Panc1 (cell line): ENCODE results near the gene CORO2A. TPM values are rescaled to one million over a fixed set of nuclear protein-coding genes. Genes with fewer than 3 reads are reported as not detected.

ENCODE experiments used
- ATAC-seq: fragments of 200-7000 bp; cut with Tn5 transposase; 2 replicates; pipeline ENCODE4 v1.9.1; 2020; ENCODE audit warnings: mild to moderate bottlenecking, moderate library complexity
- BruUV-seq: library from RNA; stranded (reverse); fragments of 400-500 nt; replicated peaks from 2 replicates; lab custom pipeline; 2021; lab: Mats Ljungman, UMichigan
- CTCF ChIA-PET: fragments of 300-600 bp; sonication (Branson Sonifier 250); formaldehyde crosslinking; loops from one replicate; lab custom pipeline; 2022; ENCODE audit warnings: antibody characterized with exemption; lab: Charles Lee
- POLR2A ChIA-PET: fragments of 300-600 bp; sonication (Branson Sonifier 250); formaldehyde crosslinking; loops from one replicate; lab custom pipeline; 2022; ENCODE audit warnings: antibody characterized with exemption; lab: Charles Lee
- DNase-seq: peaks from one replicate; pipeline ENCODE4 v3.0.0-alpha.2; 2010; ENCODE audit warnings: low read depth, low spot score
- H3K27ac ChIP-seq: 2 replicates; pipeline ENCODE4 v1.5.1; 2011; ENCODE audit warnings: mild to moderate bottlenecking, low read length, inconsistent platforms
- H3K27me3 ChIP-seq: fragments of 200-500 bp; sonication (Bioruptor generic); 2 replicates; pipeline ENCODE4 v1.6.0; 2014; ENCODE audit warnings: low read length, inconsistent platforms; ENCODE audit not compliant: control insufficient read depth, insufficient read depth
- H3K36me3 ChIP-seq: fragments of 200-500 bp; sonication (Bioruptor generic); 2 replicates; pipeline ENCODE4 v1.5.1; 2014; ENCODE audit warnings: inconsistent platforms, mild to moderate bottlenecking, low read length, moderate library complexity; ENCODE audit not compliant: control insufficient read depth, insufficient read depth
- H3K4me1 ChIP-seq: 2 replicates; pipeline ENCODE4 v1.5.1; 2011; ENCODE audit warnings: inconsistent platforms, mild to moderate bottlenecking, low read length, moderate library complexity; ENCODE audit not compliant: control insufficient read depth, insufficient read depth
- H3K4me3 ChIP-seq, 2 experiments: 2 replicates each; pipeline ENCODE4 v1.5.1; 2011 to 2012; ENCODE audit warnings: low read depth in 2 of 2, low read length in 2 of 2, mild to moderate bottlenecking in 2 of 2, inconsistent platforms in 1 of 2, moderate library complexity in 1 of 2
- H3K9me3 ChIP-seq: fragments of 200-500 bp; sonication (Bioruptor generic); 2 replicates; pipeline ENCODE4 v1.5.1; 2014; ENCODE audit warnings: low read depth, mild to moderate bottlenecking, inconsistent platforms, low read length, moderate library complexity; ENCODE audit not compliant: control insufficient read depth, insufficient read depth
- POLR2AphosphoS5 ChIP-seq: IDR thresholded peaks from 2 replicates; pipeline ENCODE4 v1.6.1; 2012; ENCODE audit warnings: mild to moderate bottlenecking, low read depth, low read length, moderate library complexity
- SIN3A ChIP-seq: IDR thresholded peaks from 2 replicates; pipeline ENCODE4 v1.6.1; 2012; ENCODE audit warnings: low read depth, mild to moderate bottlenecking, low read length, moderate library complexity, borderline replicate concordance; ENCODE audit not compliant: insufficient read depth
- TCF7L2 ChIP-seq: IDR thresholded peaks from 2 replicates; pipeline ENCODE4 v1.6.1; 2011; ENCODE audit warnings: mild to moderate bottlenecking, low read depth, low read length, inconsistent platforms
- in situ Hi-C: cut with HindIII; loops from 2 replicates; pipeline ENCODE4 v1.10.0; 2016; ENCODE audit warnings: low sequenced_read_pairs, low pct_unique_long_range_greater_than_20kb
- intact Hi-C: fragments of 100-400 bp; cut with micrococcal nuclease; formaldehyde crosslinking; loops from one replicate; pipeline ENCODE4 v1.10.0; 2022; ENCODE audit not compliant: unreplicated experiment
- total RNA-seq: library from RNA; stranded (reverse); gene quantifications from one replicate; pipeline ENCODE4 v1.2.1, GENCODE V29; 2021; ENCODE audit not compliant: unreplicated experiment
- TF ChIP-seq, protein P1 (sequence below), 2 experiments: IDR thresholded peaks; 2 replicates each; pipeline ENCODE4 v1.6.1; 2011 to 2012; ENCODE audit warnings: low read depth in 2 of 2, control low read depth in 1 of 2, low read length in 1 of 2, mild to moderate bottlenecking in 1 of 2, moderate library complexity in 1 of 2; ENCODE audit not compliant: insufficient read depth in 1 of 2
- TF ChIP-seq, protein P2 (sequence below): fragments of 450-650 bp; IDR thresholded peaks from 2 replicates; pipeline ENCODE4 v1.5.1; 2017; ENCODE audit warnings: mild to moderate bottlenecking

Gene CORO2A
- total RNA-seq, 1 experiment from 2014 or later: 2.0 TPM

DNA sequence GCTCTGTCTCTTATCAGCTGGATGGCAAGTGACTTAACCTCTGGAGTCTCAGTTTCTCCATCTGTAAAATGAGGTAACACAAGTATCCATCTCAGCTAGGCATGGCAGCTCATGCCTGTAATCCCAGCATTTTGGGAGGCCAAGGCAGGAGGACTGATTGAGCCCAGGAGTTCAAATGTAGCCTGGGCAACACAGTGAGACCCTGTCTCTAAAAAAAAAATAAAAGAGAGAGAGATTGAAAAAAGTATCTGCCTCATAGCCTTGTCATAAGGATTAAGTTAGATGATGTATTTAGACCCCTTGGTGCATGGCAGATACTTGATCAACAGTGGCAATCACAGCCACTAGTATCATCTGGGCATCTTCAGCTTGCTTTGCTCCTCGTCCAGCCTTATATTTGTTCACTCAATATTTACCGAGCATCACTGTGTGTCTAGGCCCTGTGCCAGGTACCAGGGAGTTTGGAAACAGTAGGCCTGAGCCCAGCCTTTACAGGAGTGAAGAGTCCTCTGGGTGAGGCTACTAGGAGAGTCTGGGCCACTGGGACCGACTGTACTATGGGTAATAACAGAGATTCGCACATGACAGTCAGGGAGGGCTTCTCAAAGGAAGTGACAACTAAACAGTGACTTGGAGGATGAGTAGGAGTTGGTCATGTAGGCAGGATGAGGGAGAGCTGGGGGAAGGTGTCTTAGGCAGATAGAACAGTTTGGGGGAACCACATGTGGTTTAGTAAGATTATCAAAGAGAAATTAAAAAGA lies 34.2 kb downstream of the CORO2A start:
- no TSS peak for BruUV-seq
- H3K4me3 ChIP-seq: no peak overlapping the region
- no peaks in the 10 kb centered on the region for H3K9me3 ChIP-seq
- H3K27me3 ChIP-seq: no peaks in the 10 kb centered on the region
- H3K27ac ChIP-seq: no peak overlapping the region
- H3K4me1 ChIP-seq: 0 out of 2 replicates have a peak, but pooled peaks cover 6% of the 10 kb centered on the region
- no peak for ATAC-seq
- no peak for TF ChIP-seq SIN3A
- TF ChIP-seq, protein P1, sequence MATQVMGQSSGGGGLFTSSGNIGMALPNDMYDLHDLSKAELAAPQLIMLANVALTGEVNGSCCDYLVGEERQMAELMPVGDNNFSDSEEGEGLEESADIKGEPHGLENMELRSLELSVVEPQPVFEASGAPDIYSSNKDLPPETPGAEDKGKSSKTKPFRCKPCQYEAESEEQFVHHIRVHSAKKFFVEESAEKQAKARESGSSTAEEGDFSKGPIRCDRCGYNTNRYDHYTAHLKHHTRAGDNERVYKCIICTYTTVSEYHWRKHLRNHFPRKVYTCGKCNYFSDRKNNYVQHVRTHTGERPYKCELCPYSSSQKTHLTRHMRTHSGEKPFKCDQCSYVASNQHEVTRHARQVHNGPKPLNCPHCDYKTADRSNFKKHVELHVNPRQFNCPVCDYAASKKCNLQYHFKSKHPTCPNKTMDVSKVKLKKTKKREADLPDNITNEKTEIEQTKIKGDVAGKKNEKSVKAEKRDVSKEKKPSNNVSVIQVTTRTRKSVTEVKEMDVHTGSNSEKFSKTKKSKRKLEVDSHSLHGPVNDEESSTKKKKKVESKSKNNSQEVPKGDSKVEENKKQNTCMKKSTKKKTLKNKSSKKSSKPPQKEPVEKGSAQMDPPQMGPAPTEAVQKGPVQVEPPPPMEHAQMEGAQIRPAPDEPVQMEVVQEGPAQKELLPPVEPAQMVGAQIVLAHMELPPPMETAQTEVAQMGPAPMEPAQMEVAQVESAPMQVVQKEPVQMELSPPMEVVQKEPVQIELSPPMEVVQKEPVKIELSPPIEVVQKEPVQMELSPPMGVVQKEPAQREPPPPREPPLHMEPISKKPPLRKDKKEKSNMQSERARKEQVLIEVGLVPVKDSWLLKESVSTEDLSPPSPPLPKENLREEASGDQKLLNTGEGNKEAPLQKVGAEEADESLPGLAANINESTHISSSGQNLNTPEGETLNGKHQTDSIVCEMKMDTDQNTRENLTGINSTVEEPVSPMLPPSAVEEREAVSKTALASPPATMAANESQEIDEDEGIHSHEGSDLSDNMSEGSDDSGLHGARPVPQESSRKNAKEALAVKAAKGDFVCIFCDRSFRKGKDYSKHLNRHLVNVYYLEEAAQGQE (IDR thresholded peaks at IDR 0.05; ENCODE audit: insufficient read depth in 1 of 2, low read depth in 2 of 2, low read length in 1 of 2): no peak
- no peak for TF ChIP-seq TCF7L2
- no peak for TF ChIP-seq POLR2AphosphoS5
- TF ChIP-seq, protein P2, sequence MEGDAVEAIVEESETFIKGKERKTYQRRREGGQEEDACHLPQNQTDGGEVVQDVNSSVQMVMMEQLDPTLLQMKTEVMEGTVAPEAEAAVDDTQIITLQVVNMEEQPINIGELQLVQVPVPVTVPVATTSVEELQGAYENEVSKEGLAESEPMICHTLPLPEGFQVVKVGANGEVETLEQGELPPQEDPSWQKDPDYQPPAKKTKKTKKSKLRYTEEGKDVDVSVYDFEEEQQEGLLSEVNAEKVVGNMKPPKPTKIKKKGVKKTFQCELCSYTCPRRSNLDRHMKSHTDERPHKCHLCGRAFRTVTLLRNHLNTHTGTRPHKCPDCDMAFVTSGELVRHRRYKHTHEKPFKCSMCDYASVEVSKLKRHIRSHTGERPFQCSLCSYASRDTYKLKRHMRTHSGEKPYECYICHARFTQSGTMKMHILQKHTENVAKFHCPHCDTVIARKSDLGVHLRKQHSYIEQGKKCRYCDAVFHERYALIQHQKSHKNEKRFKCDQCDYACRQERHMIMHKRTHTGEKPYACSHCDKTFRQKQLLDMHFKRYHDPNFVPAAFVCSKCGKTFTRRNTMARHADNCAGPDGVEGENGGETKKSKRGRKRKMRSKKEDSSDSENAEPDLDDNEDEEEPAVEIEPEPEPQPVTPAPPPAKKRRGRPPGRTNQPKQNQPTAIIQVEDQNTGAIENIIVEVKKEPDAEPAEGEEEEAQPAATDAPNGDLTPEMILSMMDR: no peak
- no peaks in the 10 kb centered on the region for H3K36me3 ChIP-seq
- in situ Hi-C loops (no loop called here), intact Hi-C loops (no loop called here)
- POLR2A ChIA-PET: interaction anchor here (0.7 kb wide), 1 partner anchor 142 kb away, joined by 4 read pairs; no protein-coding TSS in a partner anchor
- no peak for DNase-seq
- CTCF ChIA-PET: no interaction called here

DNA sequence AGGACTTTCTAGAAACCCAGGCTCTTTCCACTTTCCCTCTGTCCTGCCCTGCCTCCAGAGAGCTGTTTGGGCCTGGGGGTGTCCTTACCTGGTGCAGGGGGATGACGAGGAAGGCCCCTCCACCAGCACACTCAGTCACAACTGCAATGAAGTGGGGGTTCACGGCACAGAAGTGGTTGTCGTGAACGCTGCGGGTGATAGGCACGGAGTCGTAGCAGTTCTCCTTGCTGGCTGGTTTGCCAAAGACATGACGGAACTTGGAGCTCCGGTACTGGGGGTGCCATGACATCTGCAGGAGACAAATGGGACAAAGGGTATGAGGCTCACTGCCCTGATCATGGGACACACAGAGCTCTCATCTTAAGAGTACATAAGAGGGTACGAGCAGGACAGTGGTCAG lies 35.1 kb downstream of the CORO2A start:
- intact Hi-C loops (no loop called here), in situ Hi-C loops (no loop called here)
- POLR2A ChIA-PET: interaction anchor here (0.6 to 0.7 kb wide), 2 partner anchors 16 to 143 kb away, joined by 4 to 14 read pairs; no protein-coding TSS in a partner anchor
- CTCF ChIA-PET: no interaction called here
- DNase-seq (no peak), ATAC-seq (no peak)
- H3K36me3 ChIP-seq: no peaks in the 10 kb centered on the region
- BruUV-seq: no TSS peak
- no peak overlapping the region for H3K4me3 ChIP-seq
- H3K4me1 ChIP-seq: 0 out of 2 replicates have a peak, but pooled peaks cover 6% of the 10 kb centered on the region
- TF ChIP-seq POLR2AphosphoS5 (no peak), TCF7L2 (no peak)
- TF ChIP-seq, protein P2: no peak
- TF ChIP-seq, protein P1 (IDR thresholded peaks at IDR 0.05; ENCODE audit: insufficient read depth in 1 of 2, low read depth in 2 of 2, low read length in 1 of 2): no peak
- H3K27ac ChIP-seq: no peak overlapping the region
- H3K27me3 ChIP-seq: no peaks in the 10 kb centered on the region
- H3K9me3 ChIP-seq: no peaks in the 10 kb centered on the region
